A172 (cell line): ENCODE measurements around the gene CT55. TPM values are rescaled to one million over a fixed set of nuclear protein-coding genes. Genes with fewer than 3 reads are reported as not detected.

ENCODE experiments used
- total RNA-seq: library from RNA; depleted of rRNA; stranded (reverse); fragments of >200 nt; shearing (Covaris generic); gene quantifications from 2 replicates; pipeline ENCODE4 v1.2.3, GENCODE V29; 2014; rRNA removed

Gene CT55
- total RNA-seq, 1 experiment from 2014 or later: 2.5 TPM

Other genes with a start within 250 kb of the CT55 start
- 0.40 and 0.60 TPM in 2 replicates for gene SMIM10, start 180.4 kb downstream of the CT55 start, total RNA-seq
- gene RTL8B, start 148.9 kb downstream of the CT55 start, total RNA-seq: 5.9 and 9.3 TPM in 2 replicates
- gene RTL8C, start 139.0 kb downstream of the CT55 start, total RNA-seq: 31.9 and 38.6 TPM in 2 replicates
- gene RTL8A, start 119.3 kb downstream of the CT55 start, total RNA-seq: 7.5 and 12.8 TPM in 2 replicates
- not detected in 2 replicates for gene SMIM10L2B, start 72.7 kb downstream of the CT55 start, total RNA-seq
- not detected in 2 replicates for gene ETDB, start 50.9 kb downstream of the CT55 start, total RNA-seq
- not detected in 2 replicates for gene ETDA, start 80.7 kb upstream of the CT55 start, total RNA-seq
- not detected in 2 replicates for gene ETDC, start 138.1 kb upstream of the CT55 start, total RNA-seq
- 1.4 and 3.2 TPM in 2 replicates for gene ZNF75D, start 172.7 kb upstream of the CT55 start, total RNA-seq
- gene ZNF449, start 173.4 kb upstream of the CT55 start, total RNA-seq: 3.0 and 3.2 TPM in 2 replicates